Neural cell (in vitro differentiated cells): ENCODE data around the gene CACNA1S.

ENCODE experiments used
- EP300 ChIP-seq: fragments of 450-650 bp; conservative IDR thresholded peaks from 2 replicates; pipeline ENCODE4 v1.6.1; 2014; ENCODE audit warnings: antibody characterized with exemption, mild to moderate bottlenecking, moderate library complexity; ENCODE audit not compliant: poor library complexity, severe bottlenecking
- POLR2AphosphoS5 ChIP-seq: IDR thresholded peaks from 2 replicates; pipeline ENCODE4 v1.6.1; 2012
- TF ChIP-seq, protein P1 (sequence below): IDR thresholded peaks from 2 replicates; pipeline ENCODE4 v1.6.1; 2012; ENCODE audit warnings: borderline replicate concordance
- TF ChIP-seq, protein P2 (sequence below): fragments of 450-650 bp; IDR thresholded peaks from 2 replicates; pipeline ENCODE4 v1.5.1; 2014; ENCODE audit warnings: antibody characterized with exemption, mild to moderate bottlenecking, moderate library complexity; ENCODE audit not compliant: poor library complexity, severe bottlenecking

DNA sequence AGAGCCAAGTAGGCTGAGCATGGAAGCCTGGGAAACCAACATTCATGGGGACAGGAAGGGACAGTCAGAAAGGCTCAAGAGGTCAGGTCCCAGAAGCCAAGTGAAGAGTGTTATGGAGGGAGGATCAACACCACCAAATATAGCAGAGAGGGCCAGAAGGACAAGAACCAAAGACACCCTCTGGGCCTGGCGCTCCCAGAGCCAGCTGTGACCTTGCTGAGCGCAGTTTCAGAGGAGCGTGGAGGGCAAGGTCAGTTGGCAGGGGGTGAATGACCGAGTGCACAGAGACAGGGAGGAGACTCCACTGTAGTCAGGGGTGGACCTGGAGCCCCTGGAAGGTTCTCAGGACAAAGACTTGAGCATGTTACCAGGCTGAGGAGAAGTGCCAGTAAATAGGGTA lies 19.2 kb upstream of the CACNA1S start:
- TF ChIP-seq EP300 (no peak), POLR2AphosphoS5 (no peak)
- TF ChIP-seq, protein P1, sequence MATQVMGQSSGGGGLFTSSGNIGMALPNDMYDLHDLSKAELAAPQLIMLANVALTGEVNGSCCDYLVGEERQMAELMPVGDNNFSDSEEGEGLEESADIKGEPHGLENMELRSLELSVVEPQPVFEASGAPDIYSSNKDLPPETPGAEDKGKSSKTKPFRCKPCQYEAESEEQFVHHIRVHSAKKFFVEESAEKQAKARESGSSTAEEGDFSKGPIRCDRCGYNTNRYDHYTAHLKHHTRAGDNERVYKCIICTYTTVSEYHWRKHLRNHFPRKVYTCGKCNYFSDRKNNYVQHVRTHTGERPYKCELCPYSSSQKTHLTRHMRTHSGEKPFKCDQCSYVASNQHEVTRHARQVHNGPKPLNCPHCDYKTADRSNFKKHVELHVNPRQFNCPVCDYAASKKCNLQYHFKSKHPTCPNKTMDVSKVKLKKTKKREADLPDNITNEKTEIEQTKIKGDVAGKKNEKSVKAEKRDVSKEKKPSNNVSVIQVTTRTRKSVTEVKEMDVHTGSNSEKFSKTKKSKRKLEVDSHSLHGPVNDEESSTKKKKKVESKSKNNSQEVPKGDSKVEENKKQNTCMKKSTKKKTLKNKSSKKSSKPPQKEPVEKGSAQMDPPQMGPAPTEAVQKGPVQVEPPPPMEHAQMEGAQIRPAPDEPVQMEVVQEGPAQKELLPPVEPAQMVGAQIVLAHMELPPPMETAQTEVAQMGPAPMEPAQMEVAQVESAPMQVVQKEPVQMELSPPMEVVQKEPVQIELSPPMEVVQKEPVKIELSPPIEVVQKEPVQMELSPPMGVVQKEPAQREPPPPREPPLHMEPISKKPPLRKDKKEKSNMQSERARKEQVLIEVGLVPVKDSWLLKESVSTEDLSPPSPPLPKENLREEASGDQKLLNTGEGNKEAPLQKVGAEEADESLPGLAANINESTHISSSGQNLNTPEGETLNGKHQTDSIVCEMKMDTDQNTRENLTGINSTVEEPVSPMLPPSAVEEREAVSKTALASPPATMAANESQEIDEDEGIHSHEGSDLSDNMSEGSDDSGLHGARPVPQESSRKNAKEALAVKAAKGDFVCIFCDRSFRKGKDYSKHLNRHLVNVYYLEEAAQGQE = no peak
- TF ChIP-seq, protein P2, sequence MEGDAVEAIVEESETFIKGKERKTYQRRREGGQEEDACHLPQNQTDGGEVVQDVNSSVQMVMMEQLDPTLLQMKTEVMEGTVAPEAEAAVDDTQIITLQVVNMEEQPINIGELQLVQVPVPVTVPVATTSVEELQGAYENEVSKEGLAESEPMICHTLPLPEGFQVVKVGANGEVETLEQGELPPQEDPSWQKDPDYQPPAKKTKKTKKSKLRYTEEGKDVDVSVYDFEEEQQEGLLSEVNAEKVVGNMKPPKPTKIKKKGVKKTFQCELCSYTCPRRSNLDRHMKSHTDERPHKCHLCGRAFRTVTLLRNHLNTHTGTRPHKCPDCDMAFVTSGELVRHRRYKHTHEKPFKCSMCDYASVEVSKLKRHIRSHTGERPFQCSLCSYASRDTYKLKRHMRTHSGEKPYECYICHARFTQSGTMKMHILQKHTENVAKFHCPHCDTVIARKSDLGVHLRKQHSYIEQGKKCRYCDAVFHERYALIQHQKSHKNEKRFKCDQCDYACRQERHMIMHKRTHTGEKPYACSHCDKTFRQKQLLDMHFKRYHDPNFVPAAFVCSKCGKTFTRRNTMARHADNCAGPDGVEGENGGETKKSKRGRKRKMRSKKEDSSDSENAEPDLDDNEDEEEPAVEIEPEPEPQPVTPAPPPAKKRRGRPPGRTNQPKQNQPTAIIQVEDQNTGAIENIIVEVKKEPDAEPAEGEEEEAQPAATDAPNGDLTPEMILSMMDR = no peak
